DMS53 (cell line): ENCODE data around the gene P3H4.

ENCODE experiments used
- DNase-seq: peaks from one replicate; lab custom pipeline; 2025; lab: John Stamatoyannopoulos, UW

P3H4 gene

DNA sequence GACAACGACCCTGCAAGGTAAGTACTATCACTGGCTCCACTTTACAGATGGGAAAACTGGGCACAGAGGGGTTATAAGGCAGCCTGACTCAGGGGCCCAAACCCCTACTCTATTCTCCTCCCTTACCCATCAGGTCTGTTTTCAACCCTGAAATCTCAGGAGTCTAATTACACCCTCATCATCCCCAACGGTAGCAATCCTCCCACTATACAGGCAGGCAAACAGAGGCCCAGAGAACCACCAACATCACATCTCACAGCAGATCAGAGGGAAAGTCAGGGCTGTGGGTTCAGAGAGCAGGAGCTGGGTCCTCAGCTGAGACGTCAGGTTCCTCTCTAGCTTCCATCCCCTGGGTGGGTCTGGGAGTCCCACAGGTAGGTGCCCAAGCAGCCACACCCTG lies 41.8 kb downstream of the P3H4 start:
- DNase-seq: no peak

DNA sequence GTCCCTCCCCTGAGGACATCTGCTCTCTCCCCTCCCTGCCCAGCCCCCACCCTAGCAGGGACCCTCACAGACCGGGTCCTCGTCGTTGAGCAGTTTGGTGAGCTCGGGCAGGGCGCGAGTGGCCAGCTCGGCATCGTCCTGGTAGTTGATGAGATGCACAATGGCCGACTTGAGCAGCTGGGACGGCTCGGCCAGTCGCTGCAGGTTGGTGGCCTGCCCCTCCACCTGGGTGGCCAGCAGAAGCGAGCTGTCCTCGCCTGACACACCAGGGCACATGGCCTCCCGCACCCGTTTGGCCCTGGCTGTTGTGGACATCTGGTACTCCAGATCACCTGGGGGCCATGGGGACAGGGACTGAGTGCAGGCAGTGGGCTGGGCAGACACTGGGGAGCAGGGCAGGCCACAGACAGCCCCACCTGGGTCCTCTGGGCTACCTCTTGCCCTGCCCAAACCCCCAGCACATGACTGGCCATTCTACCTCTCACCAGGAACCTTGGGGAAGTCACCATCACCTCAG lies 42.3 kb downstream of the P3H4 start:
- DNase-seq: no peak

DNA sequence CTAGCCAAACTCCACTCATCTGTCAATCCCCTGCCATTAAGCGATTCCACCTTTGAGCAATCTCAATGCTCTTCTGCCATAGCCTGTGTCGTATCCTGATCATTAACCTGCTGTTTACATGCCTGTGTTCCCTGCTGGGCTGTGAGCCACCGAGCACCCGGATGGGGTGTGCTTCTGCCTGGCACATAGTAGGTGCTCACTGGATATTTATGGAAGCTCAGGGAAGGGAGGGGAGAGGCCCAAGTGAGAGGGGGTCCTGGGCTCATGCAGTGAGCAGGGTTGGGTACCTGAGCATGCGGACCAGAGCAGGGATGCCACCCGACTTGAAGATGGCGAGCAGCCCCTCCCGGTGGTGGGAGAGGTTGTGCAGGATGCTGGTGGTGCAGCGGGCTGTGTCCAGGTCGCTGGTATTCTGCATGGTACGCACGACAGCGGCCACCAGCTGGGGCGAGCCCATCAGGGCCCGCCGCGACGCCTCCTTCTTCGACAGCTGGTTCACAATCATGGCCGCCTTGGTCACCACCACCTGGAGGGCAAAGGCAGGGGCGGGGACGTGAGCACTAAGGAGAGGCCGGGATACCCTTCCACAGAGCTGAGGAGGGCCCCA lies 43.0 kb downstream of the P3H4 start:
- no peak for DNase-seq

GRCh38 chr17:41767324-41768042 lies 44.3 kb downstream of the P3H4 start:
- no peak for DNase-seq

- DNase-seq: no peak
These were observed 45.6 kb downstream of the P3H4 start for GRCh38 chr17:41766135-41766534.

GRCh38 chr17:41763327-41763726 lies 48.4 kb downstream of the P3H4 start:
- DNase-seq: no peak

GRCh38 chr17:41762841-41763240 lies 48.9 kb downstream of the P3H4 start:
- DNase-seq: no peak

GRCh38 chr17:41762391-41762790 lies 49.4 kb downstream of the P3H4 start:
- no peak for DNase-seq

- no peak for DNase-seq
These were observed 50.9 kb downstream of the P3H4 start for GRCh38 chr17:41760878-41761277.

DNA sequence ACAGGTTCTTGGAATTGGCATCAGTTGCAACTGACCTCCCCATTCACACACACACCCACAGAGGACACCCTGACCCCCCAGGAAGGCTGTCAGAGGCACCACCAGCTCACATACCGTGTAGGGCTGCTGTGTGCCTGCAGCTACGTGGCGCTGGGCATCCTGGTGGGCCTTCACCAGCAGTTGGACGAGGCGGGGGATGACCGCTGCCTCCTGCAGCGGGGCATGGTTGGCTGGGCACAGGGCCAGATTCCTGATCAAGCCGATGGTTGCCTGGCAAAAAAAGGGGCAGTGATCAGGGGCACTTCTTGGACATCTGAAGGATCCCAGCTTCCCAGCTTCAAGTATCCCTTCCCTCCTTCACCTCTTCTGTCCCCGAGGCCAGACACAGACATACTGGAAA lies 53.1 kb downstream of the P3H4 start:
- no peak for DNase-seq

GRCh38 chr17:41754066-41754465 lies 57.7 kb downstream of the P3H4 start:
- no peak for DNase-seq
